Activated CD4-positive, CD25-positive, alpha-beta regulatory T cell (primary cell): ENCODE measurements around the gene ZNF648.
"Not testable (repeated sequence)": the region's sequence is repeated elsewhere in the genome, so short reads cannot be mapped to it uniquely, and the experiment has no call there.

ENCODE experiments used
- DNase-seq, 4 experiments: peaks; one replicate each; lab custom pipeline; 2025; lab: John Stamatoyannopoulos, UW

Gene ZNF648

GRCh38 chr1:182069028-182069466 is 7.5 kb upstream of the ZNF648 start:
- no peak for DNase-seq

GRCh38 chr1:182066934-182067333 is 5.4 kb upstream of the ZNF648 start:
- DNase-seq, result no peak

GRCh38 chr1:182065126-182065845 is 3.8 kb upstream of the ZNF648 start:
- DNase-seq, result no peak

GRCh38 chr1:182064611-182065010 is 3.1 kb upstream of the ZNF648 start:
- DNase-seq, result no peak

- DNase-seq, result no peak
Observed at GRCh38 chr1:182062223-182062622, 711 bp upstream of the ZNF648 start.

- DNase-seq, result no peak
Observed at GRCh38 chr1:182060877-182061276, 635 bp downstream of the ZNF648 start.

GRCh38 chr1:182059936-182060335 is 1.6 kb downstream of the ZNF648 start:
- DNase-seq, result no peak

GRCh38 chr1:182056601-182057366 is 4.7 kb downstream of the ZNF648 start:
- DNase-seq, result no peak

- peak in 3 of 4 experiments; percentile 21 to 44 (median 21) for DNase-seq
Observed at GRCh38 chr1:182054698-182055326, 6.7 kb downstream of the ZNF648 start.

- DNase-seq, result no peak
Observed at GRCh38 chr1:182052355-182052754, 9.2 kb downstream of the ZNF648 start.

- no peak for DNase-seq
Observed at GRCh38 chr1:182051938-182052337, 9.6 kb downstream of the ZNF648 start.

GRCh38 chr1:182050481-182051448 is 10.7 kb downstream of the ZNF648 start:
- DNase-seq, result no peak

GRCh38 chr1:182048562-182048961 is 12.9 kb downstream of the ZNF648 start:
- no peak for DNase-seq

- DNase-seq, result no peak
Observed at GRCh38 chr1:182046763-182047162, 14.7 kb downstream of the ZNF648 start.

GRCh38 chr1:182045481-182045880 is 16.0 kb downstream of the ZNF648 start:
- DNase-seq, result not testable (repeated sequence)

- DNase-seq, result no peak
Observed at GRCh38 chr1:182041615-182042014, 19.9 kb downstream of the ZNF648 start.

- DNase-seq, result no peak
Observed at GRCh38 chr1:182038220-182038619, 23.3 kb downstream of the ZNF648 start.

GRCh38 chr1:182035097-182035770 is 26.3 kb downstream of the ZNF648 start:
- DNase-seq, result no peak

- DNase-seq, result no peak
Observed at GRCh38 chr1:182032251-182032650, 29.3 kb downstream of the ZNF648 start.

GRCh38 chr1:182029379-182030331 is 31.9 kb downstream of the ZNF648 start:
- DNase-seq, result peak; percentile 96 to 99 (median 97)
